ENCODE data around the gene MAPKAPK2.
"Not testable (repeated sequence)": the region's sequence is repeated elsewhere in the genome, so short reads cannot be mapped to it uniquely, and the experiment has no call there.

Gene MAPKAPK2

DNA sequence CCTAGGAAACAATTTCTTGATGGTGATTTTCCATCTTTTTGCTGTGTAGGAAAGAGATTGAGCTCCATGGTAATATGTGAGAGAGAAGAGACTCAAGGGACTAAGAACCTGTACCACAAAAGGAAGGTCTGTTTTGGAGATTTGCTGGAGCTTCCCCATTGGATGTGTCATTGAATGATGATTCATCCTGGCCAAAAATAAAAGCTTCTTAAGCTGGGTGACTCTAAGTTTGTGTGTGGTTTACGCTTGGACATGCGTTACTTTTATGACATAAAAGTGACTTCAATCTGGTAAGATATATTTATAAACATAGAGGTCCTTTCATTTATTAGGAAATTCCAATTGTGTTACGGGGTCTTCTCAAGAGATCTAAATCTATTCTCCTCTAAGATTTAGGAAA is 68.4 kb downstream of the MAPKAPK2 start:
- TF ChIP-seq GATA1 (IDR thresholded peaks at IDR 0.05; ENCODE audit: low read depth, low read length) (no peak), POLR2A (IDR thresholded peaks at IDR 0.05; ENCODE audit: low read length) (no peak)
- DNase-seq, result no peak

- no peak for TF ChIP-seq POLR2A (IDR thresholded peaks at IDR 0.05; ENCODE audit: low read length)
- DNase-seq, result no peak
These were observed 69.3 kb downstream of the MAPKAPK2 start for GRCh38 chr1:206754011-206754410.

DNA sequence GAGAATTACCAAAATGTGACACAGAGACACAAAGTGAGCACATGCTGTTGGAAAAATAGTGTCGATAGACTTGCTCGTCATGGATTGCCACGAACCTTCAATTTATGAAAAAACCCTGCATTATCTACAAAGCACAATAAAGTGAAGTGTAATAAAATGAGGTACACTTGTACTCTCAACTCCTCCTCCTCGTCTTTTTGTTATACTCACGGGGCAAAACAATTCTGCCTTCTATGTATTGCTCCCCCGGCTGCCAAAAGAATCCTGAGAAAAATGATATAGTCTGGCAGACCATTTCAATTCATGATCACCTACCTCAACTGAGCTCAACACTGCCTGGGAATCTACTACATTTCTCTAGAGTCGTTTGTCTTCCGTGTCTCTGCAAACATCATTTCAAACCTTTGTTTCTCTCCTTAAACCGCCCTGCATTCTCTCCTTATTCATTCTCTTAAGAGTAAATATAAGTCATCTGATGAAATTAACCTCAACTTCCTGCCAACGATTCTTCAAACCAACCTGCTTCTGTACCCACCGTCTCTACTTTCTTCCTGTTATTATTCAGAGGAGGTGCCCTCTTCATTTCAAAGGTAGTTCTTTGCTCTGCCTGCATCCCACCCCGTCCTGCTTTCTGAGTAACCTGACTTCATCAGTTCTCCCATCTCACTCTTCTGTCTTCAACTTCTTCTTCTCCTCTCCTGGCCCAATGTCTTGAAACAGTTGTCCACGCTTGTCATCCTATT is 73.0 kb downstream of the MAPKAPK2 start:
- DNase-seq, result no peak
- TF ChIP-seq GATA1 (IDR thresholded peaks at IDR 0.05; ENCODE audit: low read depth, low read length) (no peak), POLR2A (IDR thresholded peaks at IDR 0.05; ENCODE audit: low read length) (no peak)

DNA sequence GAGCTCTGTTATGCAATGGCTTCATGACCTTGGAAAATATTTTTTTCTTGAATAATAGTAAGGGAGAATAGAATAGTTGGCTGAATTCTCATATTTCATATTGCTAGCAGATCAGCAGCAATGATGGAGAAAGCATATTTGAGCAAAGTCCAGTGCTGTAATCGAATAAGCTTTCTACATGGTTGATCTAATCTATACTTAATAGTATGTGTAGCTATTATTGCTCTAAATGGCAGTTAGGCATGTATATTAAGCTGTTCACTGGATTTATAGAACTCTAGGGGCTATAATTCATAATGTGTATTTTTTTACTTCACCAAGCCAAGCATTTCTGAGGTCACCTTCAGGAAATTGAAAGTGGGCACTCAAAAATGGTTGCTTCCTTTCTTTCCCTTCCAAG is 75.9 kb downstream of the MAPKAPK2 start:
- DNase-seq, result no peak
- TF ChIP-seq POLR2A (IDR thresholded peaks at IDR 0.05; ENCODE audit: low read length) (no peak), GATA1 (IDR thresholded peaks at IDR 0.05; ENCODE audit: low read depth, low read length) (no peak)

GRCh38 chr1:206761159-206761768 is 76.6 kb downstream of the MAPKAPK2 start:
- no peak for DNase-seq
- no peak for TF ChIP-seq GATA1 (IDR thresholded peaks at IDR 0.05; ENCODE audit: low read depth, low read length)
- TF ChIP-seq POLR2A (IDR thresholded peaks at IDR 0.05; ENCODE audit: low read length), result no peak

DNA sequence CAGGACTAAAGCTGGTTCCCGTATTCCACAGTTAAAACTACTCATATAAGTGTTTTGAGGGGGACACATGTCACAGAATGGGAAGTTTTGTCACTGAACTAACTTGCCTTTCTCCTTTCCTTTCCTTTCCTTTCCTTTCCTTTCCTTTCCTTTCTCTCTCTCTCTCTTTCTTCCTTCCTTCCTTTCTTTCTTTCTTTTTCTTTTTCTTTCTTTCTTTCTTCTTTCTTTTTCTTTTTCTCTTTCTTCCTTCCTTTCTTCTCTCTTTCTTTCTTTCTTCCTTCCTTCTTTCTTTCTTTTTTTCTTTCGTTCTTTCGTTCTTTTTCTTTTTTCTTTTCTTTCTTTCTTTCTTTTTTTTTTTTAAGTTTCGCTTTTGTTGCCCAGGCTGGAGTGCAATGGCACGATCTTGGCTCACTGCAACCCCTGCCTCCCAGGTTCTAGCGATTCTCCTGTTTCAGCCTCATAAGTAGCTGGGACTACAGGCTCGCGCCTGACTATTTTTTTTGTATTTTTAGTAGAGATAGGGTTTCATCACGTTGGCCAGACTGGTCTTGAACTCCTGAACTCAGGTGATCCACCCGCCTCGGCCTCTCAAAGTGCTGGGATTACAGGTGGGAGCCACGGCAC is 78.1 kb downstream of the MAPKAPK2 start:
- DNase-seq, result not testable (repeated sequence)

- not testable (repeated sequence) for DNase-seq
These were observed 81.1 kb downstream of the MAPKAPK2 start for GRCh38 chr1:206765771-206766170.

- peak; percentile 13 to 20 for DNase-seq
These were observed 81.6 kb downstream of the MAPKAPK2 start for GRCh38 chr1:206766251-206766856.

GRCh38 chr1:206768472-206769303 is 84.0 kb downstream of the MAPKAPK2 start:
- DNase-seq, result no peak
- no peak for TF ChIP-seq GATA1 (IDR thresholded peaks at IDR 0.05; ENCODE audit: low read depth, low read length)
- no peak for TF ChIP-seq POLR2A (IDR thresholded peaks at IDR 0.05; ENCODE audit: low read length)

More at GRCh38 chr1:206766251-206766856, 81.6 kb downstream of the MAPKAPK2 start:
- TF ChIP-seq POLR2A (IDR thresholded peaks at IDR 0.05; ENCODE audit: low read length) (no peak), GATA1 (IDR thresholded peaks at IDR 0.05; ENCODE audit: low read depth, low read length) (no peak)

DNA sequence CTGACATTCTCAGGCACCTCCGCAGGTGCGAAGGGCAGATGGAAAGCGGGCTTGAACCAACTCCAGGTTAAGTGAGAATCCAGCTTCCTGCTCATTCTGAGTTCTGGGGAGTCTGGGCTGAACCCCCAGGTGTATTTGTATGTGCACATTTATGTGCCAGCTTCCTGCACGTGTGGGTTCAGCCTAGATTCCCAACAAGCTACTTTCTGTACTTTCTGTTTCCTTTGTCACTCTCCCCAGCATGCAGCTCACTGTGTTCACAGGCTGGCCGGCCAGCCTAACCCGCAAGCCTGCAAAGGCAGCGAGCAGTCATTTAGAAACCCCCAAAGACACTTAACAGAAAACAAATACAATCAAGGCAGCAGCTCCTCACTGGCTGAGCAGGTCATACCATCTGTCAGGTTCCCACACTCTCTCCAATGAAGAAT is 84.6 kb downstream of the MAPKAPK2 start:
- no peak for DNase-seq
- no peak for TF ChIP-seq GATA1 (IDR thresholded peaks at IDR 0.05; ENCODE audit: low read depth, low read length)
- no peak for TF ChIP-seq POLR2A (IDR thresholded peaks at IDR 0.05; ENCODE audit: low read length)

- no peak for TF ChIP-seq GATA1 (IDR thresholded peaks at IDR 0.05; ENCODE audit: low read depth, low read length)
- TF ChIP-seq POLR2A (IDR thresholded peaks at IDR 0.05; ENCODE audit: low read length), result no peak
- DNase-seq, result no peak
These were observed 86.0 kb downstream of the MAPKAPK2 start, which contains the start of gene IL19 for GRCh38 chr1:206770531-206771337. Gene IL19, plus strand, starts transcription at chr1:206770773. Its CDS starts 65,890 bp downstream, at chr1:206836663.

- no peak for DNase-seq
- TF ChIP-seq GATA1 (IDR thresholded peaks at IDR 0.05; ENCODE audit: low read depth, low read length) (no peak), POLR2A (IDR thresholded peaks at IDR 0.05; ENCODE audit: low read length) (no peak)
These were observed 86.6 kb downstream of the MAPKAPK2 start for GRCh38 chr1:206771338-206771692.
